ENCODE data around the gene SKP1.

GRCh38 chr5:134223406-134224248, 46.9 kb upstream of the SKP1 start:
- TF ChIP-seq POLR2A (IDR thresholded peaks at IDR 0.05): no peak
- TF ChIP-seq CTCF (IDR thresholded peaks at IDR 0.05): no peak
